Coronary artery (tissue), 2 donors: ENCODE data around the gene OSBPL2.
A peak's percentile ranks its signal among the peaks of the same experiment; 100 is the strongest.

Experiments used
- DNase-seq: peaks from one replicate; pipeline ENCODE4 v3.0.0-alpha.2; 2017; ENCODE audit warnings: low spot score
- H3K27ac ChIP-seq, 2 donors: fragments of 200-600 bp; sonication (generic); one replicate each; pipeline ENCODE4 v1.5.1; 2016 to 2019
- H3K4me3 ChIP-seq: fragments of 200-600 bp; sonication (generic); 2 replicates; pipeline ENCODE4 v1.5.1; 2016; ENCODE audit warnings: mild to moderate bottlenecking, moderate library complexity
- CTCF ChIP-seq: fragments of 200-600 bp; sonication (generic); IDR thresholded peaks from one replicate; pipeline ENCODE4 v1.5.1; 2019; ENCODE audit warnings: antibody characterized with exemption

Gene OSBPL2

DNA sequence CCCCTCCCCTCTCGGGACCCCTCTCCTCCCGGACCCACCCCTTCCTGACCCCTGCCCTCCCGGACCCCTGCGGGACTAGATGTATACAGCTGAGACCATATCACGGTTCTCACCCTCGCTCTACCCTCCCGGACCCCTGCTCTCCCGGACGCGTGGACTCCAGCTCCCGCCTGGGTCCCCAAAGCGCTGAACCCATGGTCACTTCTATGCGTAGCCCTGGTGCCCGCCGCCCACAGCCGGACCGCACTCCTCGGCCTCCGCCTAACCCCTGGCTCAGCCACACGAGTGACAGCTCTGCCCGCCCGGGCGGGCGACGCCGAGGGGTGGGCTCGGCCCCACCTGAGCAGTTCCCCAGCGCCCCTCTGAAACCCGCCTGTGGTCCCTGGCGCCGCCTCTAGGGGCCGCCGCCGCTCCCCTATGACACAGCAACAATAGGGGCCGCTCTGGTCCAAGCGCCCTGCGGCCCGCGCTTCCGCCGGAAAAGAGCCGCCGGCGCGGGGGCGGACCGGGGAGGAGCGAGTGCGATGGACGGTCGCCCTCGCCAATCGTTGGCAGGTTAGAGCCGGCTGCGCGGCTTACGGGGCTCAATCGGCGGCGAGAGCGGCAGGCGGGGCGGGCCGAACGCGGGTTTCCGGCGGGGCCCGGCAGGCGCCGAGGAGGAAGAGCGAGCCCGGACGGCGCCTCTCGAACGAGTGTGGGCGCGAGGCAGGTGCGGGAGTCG is 64.2 kb downstream of the OSBPL2 start, which contains the start of gene ADRM1:
ADRM1 (plus strand) TSS at position 657 of the 721 bp plus-strand sequence. CDS start 572 bp downstream, outside the sequence.
- Histone ChIP-seq H3K27ac (peak within 1 kb of the TSS; percentile 98 to 100), H3K4me3 (peak within 1 kb of the TSS; percentile 96)
- peak; percentile 97 for DNase-seq
- TF ChIP-seq CTCF: peak; percentile 92

DNA sequence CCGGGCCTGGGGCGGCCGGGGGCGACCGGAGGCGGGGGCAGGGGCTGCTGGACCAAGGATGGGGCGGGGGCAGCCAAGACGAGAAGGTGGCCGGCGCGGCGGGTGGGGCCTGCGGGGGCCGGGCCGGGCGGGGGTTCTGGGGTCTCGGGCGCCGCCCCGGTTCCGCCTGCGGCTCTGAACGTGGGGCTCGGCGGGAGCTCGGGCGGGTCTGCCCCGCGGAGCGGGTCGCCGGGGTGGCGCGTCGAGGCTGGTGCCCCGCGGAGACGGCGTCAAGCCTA is 64.7 kb downstream of the OSBPL2 start:
- no peak for DNase-seq
- no peak for TF ChIP-seq CTCF
- Histone ChIP-seq H3K4me3 (peak overlapping the region; percentile 96), H3K27ac (peak overlapping the region; percentile 98 to 100)

DNA sequence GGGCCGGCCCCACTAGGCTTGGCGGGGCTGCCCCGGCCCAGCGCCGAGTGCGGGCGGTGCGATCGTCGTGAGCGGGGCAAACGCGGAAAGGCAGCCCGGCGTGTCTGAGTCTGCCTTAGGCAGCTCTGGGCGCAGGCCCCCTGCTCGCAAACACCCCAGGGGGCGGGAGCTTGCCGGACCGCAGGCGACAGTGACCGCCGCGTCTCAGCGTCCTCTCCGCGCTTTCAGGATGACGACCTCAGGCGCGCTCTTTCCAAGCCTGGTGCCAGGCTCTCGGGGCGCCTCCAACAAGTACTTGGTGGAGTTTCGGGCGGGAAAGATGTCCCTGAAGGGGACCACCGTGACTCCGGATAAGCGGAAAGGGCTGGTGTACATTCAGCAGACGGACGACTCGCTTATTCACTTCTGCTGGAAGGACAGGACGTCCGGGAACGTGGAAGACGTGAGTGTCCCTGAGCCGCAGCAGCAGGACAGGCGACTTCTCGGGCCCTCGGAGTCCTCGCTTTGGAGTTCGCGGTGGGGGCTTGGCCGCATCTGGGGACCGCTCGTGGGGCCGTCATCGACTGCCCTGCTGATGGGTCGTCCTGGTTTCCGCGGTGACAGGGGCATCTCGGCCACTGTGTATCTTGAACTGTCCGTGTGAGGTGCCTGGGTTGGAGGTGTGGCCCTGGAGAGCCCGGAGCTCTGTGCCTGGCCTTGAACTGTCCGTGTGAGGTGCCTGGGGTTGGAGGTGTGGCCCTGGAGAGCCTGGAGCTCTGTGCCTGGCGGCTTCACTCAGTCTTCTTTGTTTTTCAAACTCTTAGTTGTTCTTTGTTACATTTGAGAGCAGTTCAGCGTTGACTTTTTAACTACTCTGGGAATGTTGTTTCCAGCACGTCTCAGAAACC is 65.3 kb downstream of the OSBPL2 start:
- TF ChIP-seq CTCF: no peak
- H3K27ac ChIP-seq: peak overlapping the region; percentile 98 to 100
- H3K4me3 ChIP-seq: peak overlapping the region; percentile 96
- DNase-seq: no peak

DNA sequence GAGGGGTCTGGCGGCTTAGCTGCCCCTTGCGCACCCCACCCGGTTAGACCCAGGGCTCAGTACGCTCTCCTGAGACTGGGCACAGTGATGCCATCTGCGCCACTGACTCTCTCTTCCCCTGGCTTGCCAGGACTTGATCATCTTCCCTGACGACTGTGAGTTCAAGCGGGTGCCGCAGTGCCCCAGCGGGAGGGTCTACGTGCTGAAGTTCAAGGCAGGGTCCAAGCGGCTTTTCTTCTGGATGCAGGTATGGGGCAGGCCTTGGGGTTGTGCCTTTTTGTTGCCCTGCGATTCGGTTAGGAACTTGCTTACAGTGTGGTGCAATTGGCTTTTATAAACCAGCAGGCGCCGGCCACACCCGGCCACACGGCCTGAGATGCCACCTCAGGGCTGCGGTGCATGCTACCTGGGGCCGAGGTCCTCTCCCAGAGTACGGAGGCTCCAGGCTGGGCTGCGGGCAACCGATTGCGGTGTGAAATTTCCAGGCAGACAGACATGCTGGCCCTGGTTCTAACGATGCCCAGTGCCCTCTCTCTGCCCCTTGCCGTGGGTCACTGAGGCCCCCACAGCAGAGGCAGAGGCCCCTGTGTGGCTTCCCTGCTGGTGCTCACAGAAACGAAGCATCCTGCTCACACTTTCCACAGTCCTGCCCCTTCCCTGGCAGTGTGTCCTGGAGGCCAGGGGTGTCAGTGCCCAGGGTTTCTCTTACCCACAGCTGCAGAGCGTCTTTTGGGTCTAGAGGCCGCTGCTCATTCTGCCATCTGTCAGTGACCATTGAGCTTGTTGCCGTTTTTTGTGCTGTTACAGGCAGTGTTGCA is 66.2 kb downstream of the OSBPL2 start:
- no peak for DNase-seq
- no peak for TF ChIP-seq CTCF
- Histone ChIP-seq H3K4me3 (peak overlapping the region; percentile 96), H3K27ac (peak overlapping the region; percentile 2 to 19)

GRCh38 chr20:62305149-62305764 is 66.9 kb downstream of the OSBPL2 start:
- no peak for DNase-seq
- TF ChIP-seq CTCF: no peak
- H3K27ac ChIP-seq: peak overlapping the region in 1 of 2 donors; percentile 2
- H3K4me3 ChIP-seq: peak overlapping the region; percentile 96

DNA sequence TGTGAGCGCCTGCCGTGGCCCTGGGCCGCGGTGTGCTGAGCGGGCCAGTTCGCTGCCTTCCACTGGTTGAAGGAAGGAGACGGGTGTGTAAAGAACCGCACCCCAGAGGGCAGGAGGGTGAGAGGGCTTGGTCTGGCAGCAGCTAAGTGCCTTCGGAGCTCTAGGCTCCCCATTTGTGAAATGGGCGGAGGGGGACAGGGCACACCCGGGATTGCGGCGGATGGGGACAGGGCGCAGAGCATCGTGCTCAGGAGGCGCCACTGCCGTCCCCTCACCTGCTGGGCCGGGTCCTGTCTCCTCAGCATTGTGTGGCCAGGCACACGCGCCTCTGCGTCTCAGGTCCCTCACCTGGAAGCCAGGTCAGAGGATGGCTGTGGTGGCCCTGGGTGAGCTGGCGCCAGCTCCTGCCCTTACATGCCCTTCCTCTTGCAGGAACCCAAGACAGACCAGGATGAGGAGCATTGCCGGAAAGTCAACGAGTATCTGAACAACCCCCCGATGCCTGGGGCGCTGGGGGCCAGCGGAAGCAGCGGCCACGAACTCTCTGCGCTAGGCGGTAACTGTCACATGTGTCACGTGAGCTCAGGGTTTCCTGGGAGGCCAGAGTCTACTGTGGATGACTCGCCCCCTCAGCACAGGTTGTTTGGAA is 67.6 kb downstream of the OSBPL2 start:
- no peak for DNase-seq
- no peak for TF ChIP-seq CTCF
- H3K27ac ChIP-seq: no peak overlapping the region
- H3K4me3 ChIP-seq: no peak overlapping the region
